Coronary artery (tissue), 2 donors: ENCODE measurements around the gene DPM1.
A peak's percentile ranks its signal among the peaks of the same experiment; 100 is the strongest.

Experiments used
- DNase-seq: peaks from one replicate; pipeline ENCODE4 v3.0.0-alpha.2; 2017; ENCODE audit warnings: low spot score
- H3K27ac ChIP-seq, 2 donors: fragments of 200-600 bp; sonication (generic); one replicate each; pipeline ENCODE4 v1.5.1; 2016 to 2019
- H3K4me3 ChIP-seq: fragments of 200-600 bp; sonication (generic); 2 replicates; pipeline ENCODE4 v1.5.1; 2016; ENCODE audit warnings: mild to moderate bottlenecking, moderate library complexity
- TF ChIP-seq, protein P1 (sequence below): fragments of 200-600 bp; sonication (generic); IDR thresholded peaks from one replicate; pipeline ENCODE4 v1.5.1; 2019; ENCODE audit warnings: antibody characterized with exemption

Gene DPM1

DNA sequence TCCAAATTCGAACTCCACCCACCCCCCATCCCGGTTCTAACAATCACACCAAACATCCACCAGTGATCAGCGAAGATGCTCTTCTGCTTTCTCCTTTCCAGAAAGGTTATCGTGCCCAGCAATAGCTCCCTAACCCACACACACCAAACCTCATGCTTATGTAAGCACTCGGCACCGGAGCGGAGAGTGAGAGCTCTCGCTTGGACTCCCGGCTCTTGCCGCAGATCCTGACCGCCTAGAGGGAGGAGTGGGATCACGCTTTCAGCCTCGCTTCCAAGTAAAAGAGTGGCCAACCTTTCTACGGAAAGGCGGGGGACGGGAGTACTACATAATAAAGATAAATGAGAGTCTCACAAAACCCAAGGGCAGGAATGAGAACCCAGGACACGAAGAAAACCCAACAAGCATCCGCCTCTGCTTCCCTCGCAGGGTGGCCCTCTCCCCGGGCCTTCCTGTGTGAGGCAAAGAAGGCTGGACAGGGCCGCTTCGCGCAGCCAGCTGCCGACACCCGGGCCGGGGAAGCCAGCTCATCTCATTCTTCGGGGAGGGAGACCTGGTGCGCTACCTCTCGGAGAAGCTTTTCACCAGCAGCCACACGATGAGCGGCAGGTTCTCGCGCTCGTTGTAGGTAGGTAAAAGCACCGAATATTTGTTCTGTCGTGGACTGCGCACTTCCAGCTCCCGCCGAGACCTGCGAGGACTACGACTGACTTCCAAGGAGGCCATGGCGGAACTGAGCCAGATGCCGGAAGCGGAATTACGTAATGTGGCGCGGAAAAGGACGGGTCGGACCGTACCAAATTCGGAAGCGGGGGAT is at the start of gene DPM1:
DPM1 (minus strand) TSS at position 735 of the 817 bp plus-strand sequence; CDS start at position 726, 9 bp downstream.
- H3K27ac ChIP-seq, result peak within 1 kb of the TSS; percentile 84 to 90
- DNase-seq, result peak; percentile 87
- peak within 1 kb of the TSS; percentile 90 for H3K4me3 ChIP-seq
- TF ChIP-seq, protein P1, sequence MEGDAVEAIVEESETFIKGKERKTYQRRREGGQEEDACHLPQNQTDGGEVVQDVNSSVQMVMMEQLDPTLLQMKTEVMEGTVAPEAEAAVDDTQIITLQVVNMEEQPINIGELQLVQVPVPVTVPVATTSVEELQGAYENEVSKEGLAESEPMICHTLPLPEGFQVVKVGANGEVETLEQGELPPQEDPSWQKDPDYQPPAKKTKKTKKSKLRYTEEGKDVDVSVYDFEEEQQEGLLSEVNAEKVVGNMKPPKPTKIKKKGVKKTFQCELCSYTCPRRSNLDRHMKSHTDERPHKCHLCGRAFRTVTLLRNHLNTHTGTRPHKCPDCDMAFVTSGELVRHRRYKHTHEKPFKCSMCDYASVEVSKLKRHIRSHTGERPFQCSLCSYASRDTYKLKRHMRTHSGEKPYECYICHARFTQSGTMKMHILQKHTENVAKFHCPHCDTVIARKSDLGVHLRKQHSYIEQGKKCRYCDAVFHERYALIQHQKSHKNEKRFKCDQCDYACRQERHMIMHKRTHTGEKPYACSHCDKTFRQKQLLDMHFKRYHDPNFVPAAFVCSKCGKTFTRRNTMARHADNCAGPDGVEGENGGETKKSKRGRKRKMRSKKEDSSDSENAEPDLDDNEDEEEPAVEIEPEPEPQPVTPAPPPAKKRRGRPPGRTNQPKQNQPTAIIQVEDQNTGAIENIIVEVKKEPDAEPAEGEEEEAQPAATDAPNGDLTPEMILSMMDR, result no peak

DNA sequence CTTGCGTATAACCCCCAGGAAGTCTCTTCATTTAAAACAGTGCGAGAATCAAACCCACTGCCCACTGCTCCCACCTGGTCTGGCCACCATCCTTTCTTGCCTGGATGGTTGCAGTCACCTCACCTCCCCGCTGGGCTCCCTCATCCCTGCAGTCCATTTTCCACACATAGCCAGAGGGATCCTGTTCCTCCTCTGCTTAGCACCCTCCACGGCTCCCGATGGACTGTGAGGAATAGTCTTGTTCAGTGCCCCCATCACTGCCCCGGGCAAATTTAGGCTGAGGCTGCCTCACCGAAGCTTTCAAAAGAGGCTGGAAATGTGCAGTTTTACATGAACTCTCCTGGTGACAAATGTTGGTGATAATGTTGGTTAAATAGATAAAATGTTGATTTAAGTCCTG is 46.9 kb upstream of the DPM1 start:
- Histone ChIP-seq H3K4me3 (no peak overlapping the region), H3K27ac (no peak overlapping the region)
- DNase-seq, result no peak
- TF ChIP-seq, protein P1, result no peak

DNA sequence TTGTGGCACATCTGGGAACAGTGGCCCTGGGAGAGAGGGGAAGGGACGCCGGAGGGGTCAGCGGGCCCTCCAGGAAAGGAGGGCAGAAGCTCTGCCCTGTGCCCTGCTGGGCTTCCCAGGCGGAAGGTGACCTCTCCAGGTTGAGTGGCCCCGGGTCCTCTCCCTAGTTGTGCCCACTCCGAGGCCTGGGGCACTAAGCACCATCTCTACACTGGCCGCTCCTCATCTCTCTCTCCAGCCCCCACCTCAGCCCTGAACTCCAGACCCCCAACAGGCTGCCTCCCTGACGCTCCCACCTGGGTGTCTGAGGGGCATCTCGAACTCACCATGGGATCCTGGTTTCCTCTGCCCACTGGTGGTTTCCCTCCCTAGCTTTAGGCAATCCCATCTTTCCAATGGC is 46.4 kb upstream of the DPM1 start:
- no peak for DNase-seq
- no peak overlapping the region for H3K27ac ChIP-seq
- TF ChIP-seq, protein P1, result no peak

DNA sequence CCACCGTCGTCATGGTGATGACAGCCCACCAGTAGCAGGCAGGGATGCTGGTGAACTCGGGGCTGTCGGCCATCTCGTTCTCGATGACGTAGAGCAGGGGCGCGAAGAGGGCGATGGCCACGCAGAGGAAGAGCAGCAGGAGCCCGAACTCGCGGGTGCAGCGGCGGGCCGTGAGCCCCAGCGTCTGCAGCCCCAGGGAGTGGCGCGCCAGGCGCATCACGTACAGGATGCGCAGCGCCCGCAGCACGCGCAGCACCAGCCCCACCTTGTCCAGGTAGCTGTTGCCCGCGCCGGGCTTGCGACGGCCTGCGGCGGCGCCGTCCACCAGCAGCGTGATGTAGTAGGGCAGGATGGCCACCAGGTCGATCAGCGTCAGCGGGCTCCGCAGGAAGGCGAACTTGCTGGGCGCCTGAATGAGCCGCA is 46.0 kb upstream of the DPM1 start:
- TF ChIP-seq, protein P1, result no peak
- DNase-seq, result no peak
- Histone ChIP-seq H3K27ac (no peak overlapping the region), H3K4me3 (no peak overlapping the region)

More for the DNA sequence above, 46.4 kb upstream of the DPM1 start:
- no peak overlapping the region for H3K4me3 ChIP-seq

DNA sequence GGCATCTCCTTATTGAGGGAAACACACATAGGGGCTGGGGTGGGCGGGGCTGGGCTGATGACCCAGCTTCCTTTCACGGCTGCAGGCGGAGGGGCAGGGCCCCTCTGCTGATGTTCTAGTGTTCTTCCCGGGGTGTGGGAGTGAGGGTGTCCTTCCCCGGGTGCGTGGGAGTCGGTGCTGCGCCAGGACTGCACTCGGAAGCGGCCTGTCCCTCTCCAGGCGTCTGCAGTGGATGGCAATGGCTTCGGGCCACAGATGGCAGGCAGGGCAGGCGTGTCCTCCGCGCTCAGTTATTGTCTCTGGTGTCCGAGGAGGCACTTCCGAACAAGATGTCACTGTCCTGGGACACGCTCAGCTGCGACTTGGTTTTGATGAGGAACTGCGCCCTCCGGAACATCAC is 45.4 kb upstream of the DPM1 start:
- Histone ChIP-seq H3K4me3 (no peak overlapping the region), H3K27ac (no peak overlapping the region)
- no peak for DNase-seq
- TF ChIP-seq, protein P1, result no peak

DNA sequence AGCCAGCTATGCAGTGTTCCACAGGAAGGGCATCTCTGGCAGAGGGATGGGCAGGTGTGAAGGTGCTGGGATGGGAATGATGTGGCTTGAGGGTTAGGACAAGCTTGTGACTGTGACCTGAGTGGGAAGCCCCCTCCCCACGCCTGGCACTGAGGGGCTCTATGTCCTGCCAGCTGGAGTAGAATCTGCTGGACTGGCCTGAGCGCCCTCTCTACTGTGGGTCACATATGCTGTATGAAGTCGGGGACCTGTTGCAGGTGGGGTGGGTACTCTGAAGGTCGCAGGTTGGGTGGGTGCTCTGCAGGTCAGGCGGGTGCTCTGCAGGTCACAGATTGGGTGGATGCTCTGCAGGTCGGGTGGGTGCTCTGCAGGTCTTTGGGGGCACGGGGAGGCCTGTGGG is 44.3 kb upstream of the DPM1 start:
- TF ChIP-seq, protein P1, result no peak
- DNase-seq, result no peak

More for the DNA sequence above, 44.3 kb upstream of the DPM1 start:
- Histone ChIP-seq H3K4me3 (no peak overlapping the region), H3K27ac (no peak overlapping the region)
